CD4-positive, alpha-beta memory T cell (primary cell): Measurements from ENCODE around the gene RCN1. TPM values are rescaled to one million over a fixed set of nuclear protein-coding genes. Genes with fewer than 3 reads are reported as not detected.

ENCODE experiments used
- CTCF ChIA-PET: fragments of 350-600 bp; sonication (Branson Sonifier 250); formaldehyde crosslinking; loops from one replicate; lab custom pipeline; 2021; ENCODE audit warnings: inconsistent platforms; ENCODE audit not compliant: partially characterized antibody; lab: Charles Lee
- POLR2A ChIA-PET: fragments of 350-600 bp; sonication (Branson Sonifier 250); formaldehyde crosslinking; loops from one replicate; lab custom pipeline; 2021; ENCODE audit not compliant: partially characterized antibody; lab: Charles Lee
- DNase-seq, 5 donors: peaks; one replicate each; pipeline versions ENCODE4 v3.0.0 to v3.0.0-alpha.2; 2020 to 2022; ENCODE audit warnings: mixed read lengths in 1 of 5
- H3K27ac ChIP-seq: one replicate; pipeline ENCODE4 v1.7.0; 2013; ENCODE audit warnings: low read depth, low read length
- H3K27me3 ChIP-seq: 2 replicates; pipeline ENCODE4 v1.7.0; 2013; ENCODE audit warnings: mild to moderate bottlenecking, low read length, moderate library complexity; ENCODE audit not compliant: insufficient read depth
- H3K36me3 ChIP-seq: 2 replicates; pipeline ENCODE4 v1.7.0; 2013; ENCODE audit warnings: mild to moderate bottlenecking, low read length, moderate library complexity; ENCODE audit not compliant: insufficient read depth
- H3K4me1 ChIP-seq: 2 replicates; pipeline ENCODE4 v1.7.0; 2013; ENCODE audit warnings: mild to moderate bottlenecking, low read length, moderate library complexity; ENCODE audit not compliant: insufficient read depth
- H3K4me3 ChIP-seq, 2 donors: one replicate each; pipeline ENCODE4 v1.7.0; 2013; ENCODE audit warnings: low read length in 2 of 2, mild to moderate bottlenecking in 1 of 2
- H3K9me3 ChIP-seq, 2 donors: one replicate each; pipeline ENCODE4 v1.7.0; 2013; ENCODE audit warnings: low read length in 2 of 2, control low read depth in 1 of 2; ENCODE audit not compliant: control insufficient read depth in 1 of 2
- H3K27ac Mint-ChIP-seq, 7 donors: one replicate each; pipeline ENCODE4 v1.8.0; 2020 to 2021; ENCODE audit warnings: mixed read lengths in 7 of 7, mild to moderate bottlenecking in 6 of 7, inconsistent platforms in 3 of 7, moderate library complexity in 3 of 7
- H3K27me3 Mint-ChIP-seq, 2 donors: one replicate each; pipeline ENCODE4 v1.8.0; 2020 to 2021; ENCODE audit warnings: mixed read lengths in 2 of 2
- H3K36me3 Mint-ChIP-seq, 2 donors: one replicate each; pipeline ENCODE4 v1.8.0; 2020 to 2021; ENCODE audit warnings: mixed read lengths in 2 of 2, inconsistent platforms in 1 of 2, mild to moderate bottlenecking in 1 of 2
- H3K4me1 Mint-ChIP-seq, 4 donors: one replicate each; pipeline ENCODE4 v1.8.0; 2020 to 2021; ENCODE audit warnings: mixed read lengths in 4 of 4, mild to moderate bottlenecking in 1 of 4
- H3K4me3 Mint-ChIP-seq, 8 donors: one replicate each; pipeline ENCODE4 v1.8.0; 2020 to 2021; ENCODE audit warnings: mixed read lengths in 8 of 8, mild to moderate bottlenecking in 7 of 8, moderate library complexity in 6 of 8, inconsistent platforms in 3 of 8
- H3K9me3 Mint-ChIP-seq, 8 donors: one replicate each; pipeline ENCODE4 v1.8.0; 2020 to 2021; ENCODE audit warnings: mixed read lengths in 8 of 8, mild to moderate bottlenecking in 5 of 8, inconsistent platforms in 3 of 8, moderate library complexity in 1 of 8
- intact Hi-C: fragments of 100-400 bp; cut with micrococcal nuclease; formaldehyde crosslinking; loops from one replicate; pipeline ENCODE4 v1.15.1; 2023
- polyA plus RNA-seq, 2 donors: library from polyadenylated mRNA; unstranded; fragments of 300-500 nt; fragmentation: Illumina TruSeq; gene quantifications; one replicate each; pipeline ENCODE4 v1.2.3, GENCODE V29; 2021
- total RNA-seq, 2 experiments: library from RNA; stranded (reverse); gene quantifications; one replicate each; pipeline ENCODE4 v1.2.3, GENCODE V29; 2021

The RCN1 gene
- total and polyA plus RNA-seq, 4 experiments from 2014 or later: 6.3 to 10.2 (median 7.2) TPM

DNA sequence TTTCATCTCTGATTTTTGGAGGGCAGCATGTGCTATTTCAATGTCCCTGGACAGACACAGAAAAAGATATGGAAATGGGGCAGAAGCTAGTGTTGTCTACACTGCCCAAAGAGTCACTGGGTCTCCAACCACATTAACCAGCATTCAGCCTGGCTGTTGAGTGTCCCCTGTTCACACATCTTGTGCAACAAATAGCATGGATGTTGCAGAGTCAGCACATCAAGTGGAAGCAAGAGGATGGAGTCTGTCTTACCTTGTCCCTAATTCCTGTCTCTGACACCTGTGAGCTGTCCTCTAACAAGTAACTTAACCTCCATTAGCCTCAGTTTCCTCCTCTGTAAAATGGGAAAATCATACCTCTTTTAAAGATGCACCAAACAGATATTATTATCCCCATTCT lies 60.2 kb downstream of the RCN1 start:
- no peak overlapping the region for H3K27ac Mint-ChIP-seq
- H3K4me1 Mint-ChIP-seq: no peaks in the 10 kb centered on the region
- no peaks in the 10 kb centered on the region for H3K4me1 ChIP-seq
- H3K27ac ChIP-seq: no peak overlapping the region
- H3K4me3 ChIP-seq: no peak overlapping the region
- ChIA-PET POLR2A (no interaction called here), CTCF (interaction anchor here (1.7 kb wide), 1 partner anchor 98 kb away, joined by 4 read pairs; no protein-coding TSS in a partner anchor)
- H3K36me3 ChIP-seq: no peaks in the 10 kb centered on the region
- peaks cover 23 to 41% of the 10 kb centered on the region in 2 donors for H3K27me3 Mint-ChIP-seq
- peaks cover 0 to 2% (median 0%) of the 10 kb centered on the region in 8 donors for H3K9me3 Mint-ChIP-seq
- DNase-seq: no peak
- H3K36me3 Mint-ChIP-seq: no peaks in the 10 kb centered on the region
- H3K9me3 ChIP-seq: no peaks in the 10 kb centered on the region
- intact Hi-C loops: no loop called here
- no peaks in the 10 kb centered on the region for H3K27me3 ChIP-seq
- no peak overlapping the region for H3K4me3 Mint-ChIP-seq

DNA sequence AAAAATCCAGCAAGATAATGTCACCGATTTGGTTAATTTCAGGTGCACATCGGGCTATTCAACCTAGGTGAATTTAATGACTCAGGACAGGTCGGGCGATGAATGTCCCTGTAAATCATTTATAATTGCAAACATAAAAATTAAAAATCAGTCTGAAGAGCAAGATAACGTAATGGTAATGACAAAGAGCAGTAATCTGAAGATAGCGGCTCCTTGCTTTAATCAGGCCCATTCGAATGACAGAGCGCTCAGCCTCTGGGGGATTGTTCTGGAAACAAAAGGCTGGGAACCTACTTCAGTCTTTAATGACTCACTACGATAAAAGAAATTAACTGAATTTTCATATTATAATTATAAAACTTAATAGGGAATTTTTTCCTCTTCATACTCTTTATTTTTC lies 61.3 kb downstream of the RCN1 start:
- Histone ChIP-seq H3K36me3 (no peaks in the 10 kb centered on the region), H3K4me3 (no peak overlapping the region), H3K27me3 (no peaks in the 10 kb centered on the region), H3K4me1 (no peaks in the 10 kb centered on the region), H3K27ac (no peak overlapping the region), H3K9me3 (no peaks in the 10 kb centered on the region)
- Mint-ChIP-seq H3K36me3 (no peaks in the 10 kb centered on the region), H3K27ac (no peak overlapping the region), H3K4me3 (no peak overlapping the region), H3K4me1 (no peaks in the 10 kb centered on the region), H3K9me3 (peaks cover 0 to 3% (median 0%) of the 10 kb centered on the region in 8 donors), H3K27me3 (peaks cover 21 to 41% of the 10 kb centered on the region in 2 donors)
- intact Hi-C loops: no loop called here
- CTCF ChIA-PET: no interaction called here
- POLR2A ChIA-PET: no interaction called here
- no peak for DNase-seq

- intact Hi-C loops: no loop called here
- H3K4me3 Mint-ChIP-seq: no peak overlapping the region
- Histone ChIP-seq H3K27ac (no peak overlapping the region), H3K9me3 (no peaks in the 10 kb centered on the region), H3K36me3 (no peaks in the 10 kb centered on the region), H3K27me3 (no peaks in the 10 kb centered on the region), H3K4me3 (no peak overlapping the region), H3K4me1 (no peaks in the 10 kb centered on the region)
- ChIA-PET POLR2A (no interaction called here), CTCF (no interaction called here)
- H3K4me1 Mint-ChIP-seq: no peaks in the 10 kb centered on the region
- H3K27ac Mint-ChIP-seq: no peak overlapping the region
- peaks cover 0 to 3% (median 0%) of the 10 kb centered on the region in 8 donors for H3K9me3 Mint-ChIP-seq
- no peak for DNase-seq
- peaks cover 19 to 35% of the 10 kb centered on the region in 2 donors for H3K27me3 Mint-ChIP-seq
- H3K36me3 Mint-ChIP-seq: no peaks in the 10 kb centered on the region
Observed at GRCh38 chr11:32152821-32153220, 61.9 kb downstream of the RCN1 start.

GRCh38 chr11:32153747-32154146 lies 62.9 kb downstream of the RCN1 start:
- H3K27ac ChIP-seq: no peak overlapping the region
- no peaks in the 10 kb centered on the region for H3K4me1 ChIP-seq
- CTCF ChIA-PET: interaction anchor here (0.9 to 2.3 kb wide), 3 partner anchors 8 to 22 kb away, joined by 3 to 6 read pairs (median 3); no protein-coding TSS in a partner anchor
- POLR2A ChIA-PET: no interaction called here
- H3K4me3 Mint-ChIP-seq: no peak overlapping the region
- no peak overlapping the region for H3K27ac Mint-ChIP-seq
- H3K4me3 ChIP-seq: no peak overlapping the region
- no peaks in the 10 kb centered on the region for H3K27me3 ChIP-seq
- no peaks in the 10 kb centered on the region for H3K36me3 ChIP-seq
- H3K36me3 Mint-ChIP-seq: no peaks in the 10 kb centered on the region
- H3K9me3 Mint-ChIP-seq: peaks cover 0 to 3% (median 0%) of the 10 kb centered on the region in 8 donors
- H3K4me1 Mint-ChIP-seq: no peaks in the 10 kb centered on the region
- peaks cover 22 to 31% of the 10 kb centered on the region in 2 donors for H3K27me3 Mint-ChIP-seq
- no peaks in the 10 kb centered on the region for H3K9me3 ChIP-seq
- no peak for DNase-seq
- intact Hi-C loops: no loop called here

DNA sequence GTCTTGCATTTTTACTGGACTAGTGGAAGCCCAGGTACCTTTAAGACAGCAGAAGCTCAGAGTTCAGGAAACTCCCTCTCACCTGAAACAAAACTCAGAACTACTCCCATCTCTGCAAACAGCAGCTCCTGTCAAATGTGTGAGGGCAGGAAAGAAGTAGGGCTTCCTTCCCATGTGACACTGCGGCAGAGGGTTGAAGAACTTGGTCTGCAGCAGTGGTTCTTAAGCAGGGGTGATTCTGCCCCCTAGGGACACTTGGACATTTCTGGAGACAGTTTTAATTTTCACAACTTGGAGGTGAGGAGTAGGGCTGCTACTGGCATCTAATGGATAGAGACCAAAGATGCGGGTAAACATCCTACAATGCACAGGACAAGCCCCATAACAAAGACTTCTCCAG lies 63.4 kb downstream of the RCN1 start:
- ChIA-PET CTCF (interaction anchor here (1.2 to 2.3 kb wide), 2 partner anchors 13 to 22 kb away, joined by 3 to 6 read pairs; no protein-coding TSS in a partner anchor), POLR2A (no interaction called here)
- Histone ChIP-seq H3K4me1 (no peaks in the 10 kb centered on the region), H3K4me3 (no peak overlapping the region), H3K27me3 (no peaks in the 10 kb centered on the region), H3K36me3 (no peaks in the 10 kb centered on the region), H3K9me3 (no peaks in the 10 kb centered on the region), H3K27ac (no peak overlapping the region)
- H3K9me3 Mint-ChIP-seq: peaks cover 0 to 3% (median 0%) of the 10 kb centered on the region in 8 donors
- H3K4me3 Mint-ChIP-seq: no peak overlapping the region
- H3K27me3 Mint-ChIP-seq: peaks cover 21 to 32% of the 10 kb centered on the region in 2 donors
- no peak for DNase-seq
- no peaks in the 10 kb centered on the region for H3K4me1 Mint-ChIP-seq
- H3K36me3 Mint-ChIP-seq: no peaks in the 10 kb centered on the region
- intact Hi-C loops: no loop called here
- H3K27ac Mint-ChIP-seq: no peak overlapping the region
